SK-N-SH treated with all-trans-retinoic acid at 6 μM for 48 hours (cell line): ENCODE results near the gene OS9.

Source experiments
- ARNTL ChIP-seq: fragments of 450-650 bp; formaldehyde crosslinking; IDR thresholded peaks from 2 replicates; pipeline ENCODE4 v1.5.0; 2020; ENCODE audit warnings: low read depth, mild to moderate bottlenecking, moderate library complexity, borderline replicate concordance
- OSR1 ChIP-seq: fragments of 250-450 bp; sonication (Bioruptor Pico); IDR thresholded peaks from 2 replicates; pipeline ENCODE4 v1.8.0; 2022; ENCODE audit warnings: moderate library complexity, mild to moderate bottlenecking, inconsistent platforms
- SNAI2 ChIP-seq: fragments of 250-450 bp; sonication (Bioruptor Pico); IDR thresholded peaks from 2 replicates; pipeline ENCODE4 v1.5.0; 2020; ENCODE audit warnings: mild to moderate bottlenecking, moderate library complexity
- TCF4 ChIP-seq: fragments of 250-450 bp; sonication (Bioruptor Pico); IDR thresholded peaks from 2 replicates; pipeline ENCODE4 v1.8.0; 2021; ENCODE audit warnings: mild to moderate bottlenecking, moderate library complexity, borderline replicate concordance
- TOX ChIP-seq: fragments of 250-450 bp; sonication (Bioruptor Pico); IDR thresholded peaks from 2 replicates; pipeline ENCODE4 v1.8.0; 2021; ENCODE audit warnings: mild to moderate bottlenecking, moderate library complexity, borderline replicate concordance
- ZC3H10 ChIP-seq: fragments of 250-450 bp; sonication (Bioruptor Pico); IDR thresholded peaks from 2 replicates; pipeline ENCODE4 v1.5.1; 2021; ENCODE audit warnings: mild to moderate bottlenecking, moderate library complexity
- ZFP3 ChIP-seq: fragments of 250-450 bp; sonication (Bioruptor Pico); IDR thresholded peaks from 2 replicates; pipeline ENCODE4 v1.5.0; 2020; ENCODE audit warnings: mild to moderate bottlenecking, moderate library complexity
- ZFP30 ChIP-seq: fragments of 450-650 bp; formaldehyde crosslinking; IDR thresholded peaks from 2 replicates; pipeline ENCODE4 v1.5.0; 2022; ENCODE audit warnings: mild to moderate bottlenecking, moderate library complexity
- ZNF565 ChIP-seq: fragments of 450-650 bp; formaldehyde crosslinking; conservative IDR thresholded peaks from 2 replicates; pipeline ENCODE4 v1.5.0; 2020; ENCODE audit warnings: low read depth, mild to moderate bottlenecking, moderate library complexity
- ZNF70 ChIP-seq: fragments of 450-650 bp; formaldehyde crosslinking; IDR thresholded peaks from 2 replicates; pipeline ENCODE4 v1.5.0; 2020; ENCODE audit warnings: mild to moderate bottlenecking, moderate library complexity
- TF ChIP-seq, protein P1 (sequence below): fragments of 250-450 bp; sonication (Bioruptor Pico); IDR thresholded peaks from 2 replicates; pipeline ENCODE4 v1.8.0; 2020; ENCODE audit warnings: mild to moderate bottlenecking, moderate library complexity, borderline replicate concordance
- TF ChIP-seq, protein P2 (sequence below): fragments of 250-450 bp; sonication (Bioruptor Pico); IDR thresholded peaks from 2 replicates; pipeline ENCODE4 v1.5.1; 2020; ENCODE audit warnings: low read depth, mild to moderate bottlenecking, moderate library complexity
- TF ChIP-seq, protein P3 (sequence below): fragments of 250-450 bp; sonication (Bioruptor Pico); IDR thresholded peaks from 2 replicates; pipeline ENCODE4 v1.5.1; 2021; ENCODE audit warnings: mild to moderate bottlenecking, moderate library complexity
- TF ChIP-seq, protein P4 (sequence below): fragments of 250-450 bp; sonication (Bioruptor Pico); IDR thresholded peaks from 2 replicates; pipeline ENCODE4 v1.5.0; 2020; ENCODE audit warnings: mild to moderate bottlenecking, moderate library complexity

DNA sequence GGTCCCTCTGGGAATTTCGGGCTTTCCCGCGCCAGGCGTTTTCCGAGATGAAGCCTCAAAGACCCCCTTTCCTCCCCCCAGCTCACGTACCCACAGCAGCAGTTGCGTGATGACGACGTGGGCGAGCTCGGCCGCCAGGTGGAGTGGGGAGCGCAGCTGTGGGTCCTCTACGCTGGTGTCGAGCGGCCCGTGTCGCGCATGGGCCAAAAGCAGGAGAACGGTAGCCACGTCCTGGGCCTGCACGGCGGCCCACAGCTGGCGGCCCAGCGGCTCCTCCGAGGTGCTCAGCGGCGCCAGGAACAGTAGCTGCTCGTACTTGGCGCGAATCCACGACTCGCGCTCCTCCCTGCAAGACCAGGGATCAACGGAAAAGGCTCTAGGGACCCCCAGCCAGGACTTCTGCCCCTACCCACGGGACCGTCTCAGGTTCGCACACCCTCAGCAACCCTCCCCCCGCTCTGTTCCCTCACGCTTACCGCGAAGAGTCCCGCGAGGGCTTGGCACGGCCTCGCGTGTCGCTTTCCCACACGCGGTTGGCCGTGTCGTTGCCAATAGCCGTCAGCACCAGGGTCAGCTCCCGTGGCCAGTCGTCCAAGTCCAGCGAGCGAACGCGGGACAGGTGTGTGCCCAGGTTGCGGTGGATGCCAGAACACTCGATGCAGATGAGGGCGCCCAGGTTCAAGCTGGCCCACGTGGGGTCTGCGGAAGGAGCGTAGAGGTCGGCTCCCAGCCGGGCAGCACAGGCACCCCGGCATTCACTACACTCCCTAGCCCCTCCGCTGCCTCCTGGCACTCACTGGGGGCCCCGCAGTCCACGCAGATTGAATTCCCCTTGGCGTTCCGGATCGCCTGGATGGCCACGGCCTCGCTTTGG lies 33.2 kb downstream of the OS9 start:
- TF ChIP-seq ZNF565 (CRISPR knock-in tag) (no peak), ZFP30 (CRISPR knock-in tag) (no peak), TCF4 (no peak), TOX (no peak), ZC3H10 (CRISPR knock-in tag) (no peak), SNAI2 (CRISPR knock-in tag) (no peak), ZFP3 (no peak), OSR1 (CRISPR knock-in tag) (no peak), ZNF70 (CRISPR knock-in tag) (no peak), ARNTL (CRISPR knock-in tag) (no peak)
- TF ChIP-seq, protein P1, sequence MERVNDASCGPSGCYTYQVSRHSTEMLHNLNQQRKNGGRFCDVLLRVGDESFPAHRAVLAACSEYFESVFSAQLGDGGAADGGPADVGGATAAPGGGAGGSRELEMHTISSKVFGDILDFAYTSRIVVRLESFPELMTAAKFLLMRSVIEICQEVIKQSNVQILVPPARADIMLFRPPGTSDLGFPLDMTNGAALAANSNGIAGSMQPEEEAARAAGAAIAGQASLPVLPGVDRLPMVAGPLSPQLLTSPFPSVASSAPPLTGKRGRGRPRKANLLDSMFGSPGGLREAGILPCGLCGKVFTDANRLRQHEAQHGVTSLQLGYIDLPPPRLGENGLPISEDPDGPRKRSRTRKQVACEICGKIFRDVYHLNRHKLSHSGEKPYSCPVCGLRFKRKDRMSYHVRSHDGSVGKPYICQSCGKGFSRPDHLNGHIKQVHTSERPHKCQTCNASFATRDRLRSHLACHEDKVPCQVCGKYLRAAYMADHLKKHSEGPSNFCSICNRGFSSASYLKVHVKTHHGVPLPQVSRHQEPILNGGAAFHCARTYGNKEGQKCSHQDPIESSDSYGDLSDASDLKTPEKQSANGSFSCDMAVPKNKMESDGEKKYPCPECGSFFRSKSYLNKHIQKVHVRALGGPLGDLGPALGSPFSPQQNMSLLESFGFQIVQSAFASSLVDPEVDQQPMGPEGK (CRISPR knock-in tag) = no peak
- TF ChIP-seq, protein P2, sequence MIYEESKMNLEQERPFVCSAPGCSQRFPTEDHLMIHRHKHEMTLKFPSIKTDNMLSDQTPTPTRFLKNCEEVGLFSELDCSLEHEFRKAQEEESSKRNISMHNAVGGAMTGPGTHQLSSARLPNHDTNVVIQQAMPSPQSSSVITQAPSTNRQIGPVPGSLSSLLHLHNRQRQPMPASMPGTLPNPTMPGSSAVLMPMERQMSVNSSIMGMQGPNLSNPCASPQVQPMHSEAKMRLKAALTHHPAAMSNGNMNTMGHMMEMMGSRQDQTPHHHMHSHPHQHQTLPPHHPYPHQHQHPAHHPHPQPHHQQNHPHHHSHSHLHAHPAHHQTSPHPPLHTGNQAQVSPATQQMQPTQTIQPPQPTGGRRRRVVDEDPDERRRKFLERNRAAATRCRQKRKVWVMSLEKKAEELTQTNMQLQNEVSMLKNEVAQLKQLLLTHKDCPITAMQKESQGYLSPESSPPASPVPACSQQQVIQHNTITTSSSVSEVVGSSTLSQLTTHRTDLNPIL (CRISPR knock-in tag) = no peak
- TF ChIP-seq, protein P3, sequence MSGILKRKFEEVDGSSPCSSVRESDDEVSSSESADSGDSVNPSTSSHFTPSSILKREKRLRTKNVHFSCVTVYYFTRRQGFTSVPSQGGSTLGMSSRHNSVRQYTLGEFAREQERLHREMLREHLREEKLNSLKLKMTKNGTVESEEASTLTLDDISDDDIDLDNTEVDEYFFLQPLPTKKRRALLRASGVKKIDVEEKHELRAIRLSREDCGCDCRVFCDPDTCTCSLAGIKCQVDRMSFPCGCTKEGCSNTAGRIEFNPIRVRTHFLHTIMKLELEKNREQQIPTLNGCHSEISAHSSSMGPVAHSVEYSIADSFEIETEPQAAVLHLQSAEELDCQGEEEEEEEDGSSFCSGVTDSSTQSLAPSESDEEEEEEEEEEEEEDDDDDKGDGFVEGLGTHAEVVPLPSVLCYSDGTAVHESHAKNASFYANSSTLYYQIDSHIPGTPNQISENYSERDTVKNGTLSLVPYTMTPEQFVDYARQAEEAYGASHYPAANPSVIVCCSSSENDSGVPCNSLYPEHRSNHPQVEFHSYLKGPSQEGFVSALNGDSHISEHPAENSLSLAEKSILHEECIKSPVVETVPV (CRISPR knock-in tag) = no peak
- TF ChIP-seq, protein P4, sequence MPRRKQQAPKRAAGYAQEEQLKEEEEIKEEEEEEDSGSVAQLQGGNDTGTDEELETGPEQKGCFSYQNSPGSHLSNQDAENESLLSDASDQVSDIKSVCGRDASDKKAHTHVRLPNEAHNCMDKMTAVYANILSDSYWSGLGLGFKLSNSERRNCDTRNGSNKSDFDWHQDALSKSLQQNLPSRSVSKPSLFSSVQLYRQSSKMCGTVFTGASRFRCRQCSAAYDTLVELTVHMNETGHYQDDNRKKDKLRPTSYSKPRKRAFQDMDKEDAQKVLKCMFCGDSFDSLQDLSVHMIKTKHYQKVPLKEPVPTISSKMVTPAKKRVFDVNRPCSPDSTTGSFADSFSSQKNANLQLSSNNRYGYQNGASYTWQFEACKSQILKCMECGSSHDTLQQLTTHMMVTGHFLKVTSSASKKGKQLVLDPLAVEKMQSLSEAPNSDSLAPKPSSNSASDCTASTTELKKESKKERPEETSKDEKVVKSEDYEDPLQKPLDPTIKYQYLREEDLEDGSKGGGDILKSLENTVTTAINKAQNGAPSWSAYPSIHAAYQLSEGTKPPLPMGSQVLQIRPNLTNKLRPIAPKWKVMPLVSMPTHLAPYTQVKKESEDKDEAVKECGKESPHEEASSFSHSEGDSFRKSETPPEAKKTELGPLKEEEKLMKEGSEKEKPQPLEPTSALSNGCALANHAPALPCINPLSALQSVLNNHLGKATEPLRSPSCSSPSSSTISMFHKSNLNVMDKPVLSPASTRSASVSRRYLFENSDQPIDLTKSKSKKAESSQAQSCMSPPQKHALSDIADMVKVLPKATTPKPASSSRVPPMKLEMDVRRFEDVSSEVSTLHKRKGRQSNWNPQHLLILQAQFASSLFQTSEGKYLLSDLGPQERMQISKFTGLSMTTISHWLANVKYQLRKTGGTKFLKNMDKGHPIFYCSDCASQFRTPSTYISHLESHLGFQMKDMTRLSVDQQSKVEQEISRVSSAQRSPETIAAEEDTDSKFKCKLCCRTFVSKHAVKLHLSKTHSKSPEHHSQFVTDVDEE = no peak
